HUES48 (cell line): ENCODE data around the gene GPR37.

Source experiments
- H3K27ac ChIP-seq: one replicate; pipeline ENCODE4 v1.7.0; 2013; ENCODE audit warnings: low read depth, low read length, inconsistent platforms
- H3K27me3 ChIP-seq: 2 replicates; pipeline ENCODE4 v1.6.1; 2013; ENCODE audit warnings: mild to moderate bottlenecking, low read length; ENCODE audit not compliant: control insufficient read depth, insufficient read depth
- H3K36me3 ChIP-seq: 2 replicates; pipeline ENCODE4 v1.6.1; 2013; ENCODE audit warnings: low read length; ENCODE audit not compliant: control insufficient read depth, insufficient read depth
- H3K4me1 ChIP-seq: 2 replicates; pipeline ENCODE4 v1.6.1; 2013; ENCODE audit warnings: mild to moderate bottlenecking, low read length; ENCODE audit not compliant: control insufficient read depth, insufficient read depth
- H3K4me3 ChIP-seq: 2 replicates; pipeline ENCODE4 v1.5.1; 2013; ENCODE audit warnings: mild to moderate bottlenecking, low read depth, low read length
- H3K9ac ChIP-seq: 2 replicates; pipeline ENCODE4 v1.6.1; 2013; ENCODE audit warnings: mild to moderate bottlenecking, low read depth, low read length, moderate library complexity
- H3K9me3 ChIP-seq: 2 replicates; pipeline ENCODE4 v1.6.1; 2013; ENCODE audit warnings: low read length; ENCODE audit not compliant: control insufficient read depth, insufficient read depth

GPR37 gene

DNA sequence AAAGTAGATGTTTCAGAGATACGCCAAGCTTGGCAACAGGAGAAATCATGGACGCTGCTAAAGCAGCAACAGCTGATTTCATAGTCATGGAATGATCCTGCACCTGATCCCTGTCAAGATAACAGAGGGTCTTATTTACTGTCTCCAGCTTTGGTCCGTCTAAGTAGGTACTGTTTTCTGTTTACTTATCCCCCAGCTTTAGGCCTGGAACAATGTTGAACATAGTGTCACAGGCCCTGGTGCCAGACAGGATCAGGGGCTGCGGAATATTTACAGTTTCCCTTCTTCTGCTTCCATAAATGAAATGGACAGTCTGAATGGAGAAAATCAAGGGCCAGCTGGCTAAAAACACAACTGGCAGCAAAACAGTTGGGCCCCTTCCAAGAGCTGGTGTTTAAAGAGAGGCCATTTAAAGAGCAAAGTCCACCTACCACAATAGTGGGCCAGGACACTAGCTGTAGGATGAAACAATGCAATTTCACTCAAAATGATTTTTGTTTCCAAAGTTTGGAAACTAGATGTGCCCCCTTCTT is 2.9 kb downstream of the GPR37 start:
- no peaks in the 10 kb centered on the region for H3K9me3 ChIP-seq
- H3K27me3 ChIP-seq, result peaks cover 31% of the 10 kb centered on the region
- no peaks in the 10 kb centered on the region for H3K36me3 ChIP-seq
- H3K9ac ChIP-seq, result no peak overlapping the region
- H3K4me3 ChIP-seq, result peak overlapping the region; percentile 97; the same call in 1 of the 2 replicates
- H3K4me1 ChIP-seq, result peaks cover 8% of the 10 kb centered on the region; the same call in 1 of the 2 replicates
- peak overlapping the region; percentile 9 for H3K27ac ChIP-seq

DNA sequence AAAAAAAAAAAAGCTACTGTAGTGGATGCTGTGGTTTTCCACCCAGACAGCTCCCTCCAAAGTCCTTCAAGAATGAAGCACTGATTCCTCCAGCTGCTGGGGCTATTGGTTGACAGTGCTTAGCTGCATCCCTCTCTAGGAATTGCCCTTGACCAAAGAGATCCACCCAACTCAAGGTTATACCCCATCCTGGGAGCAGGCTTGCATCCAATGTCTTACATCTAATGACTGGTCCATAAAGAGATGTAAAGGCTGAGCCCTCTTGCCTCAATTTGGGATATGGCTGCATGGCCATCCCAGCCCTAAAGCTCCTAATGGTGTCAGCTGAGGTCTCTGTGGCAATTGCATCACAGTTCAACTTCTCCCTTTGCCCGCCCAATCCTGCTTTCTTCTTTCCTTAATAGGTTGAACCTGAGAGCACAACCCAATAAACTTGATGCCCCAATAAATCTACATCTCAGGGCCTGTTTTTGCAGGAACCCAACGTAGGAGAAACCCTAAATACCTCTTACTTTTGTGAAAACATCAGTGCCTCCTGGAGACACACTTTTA is 4.4 kb downstream of the GPR37 start:
- Histone ChIP-seq H3K4me3 (no peak overlapping the region), H3K9ac (no peak overlapping the region), H3K9me3 (no peaks in the 10 kb centered on the region), H3K4me1 (peaks cover 8% of the 10 kb centered on the region; the same call in 1 of the 2 replicates), H3K27ac (no peak overlapping the region), H3K27me3 (peaks cover 31% of the 10 kb centered on the region), H3K36me3 (no peaks in the 10 kb centered on the region)

DNA sequence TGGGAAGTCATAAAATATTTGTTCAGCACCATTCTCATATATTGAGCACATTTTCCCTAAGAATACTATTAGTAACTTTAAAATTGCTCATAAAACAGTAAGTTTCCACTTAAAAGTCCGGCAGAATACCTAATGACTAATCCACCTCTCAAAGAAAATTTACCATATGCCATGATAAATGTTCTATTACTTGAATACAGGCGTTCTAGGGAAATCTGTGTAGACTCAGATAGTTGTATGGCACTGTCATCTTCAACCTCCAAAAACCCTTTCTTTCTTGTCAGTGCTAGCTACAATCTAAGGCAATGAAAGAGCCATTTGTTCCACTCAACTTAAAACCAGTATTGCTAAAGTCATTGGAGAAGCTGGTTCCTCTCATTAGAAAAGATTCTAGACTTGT is 7.3 kb downstream of the GPR37 start:
- Histone ChIP-seq H3K4me3 (no peak overlapping the region), H3K9me3 (no peaks in the 10 kb centered on the region), H3K27me3 (peaks cover 9% of the 10 kb centered on the region), H3K27ac (no peak overlapping the region), H3K9ac (no peak overlapping the region), H3K4me1 (peaks cover 9% of the 10 kb centered on the region; the same call in 1 of the 2 replicates), H3K36me3 (no peaks in the 10 kb centered on the region)

DNA sequence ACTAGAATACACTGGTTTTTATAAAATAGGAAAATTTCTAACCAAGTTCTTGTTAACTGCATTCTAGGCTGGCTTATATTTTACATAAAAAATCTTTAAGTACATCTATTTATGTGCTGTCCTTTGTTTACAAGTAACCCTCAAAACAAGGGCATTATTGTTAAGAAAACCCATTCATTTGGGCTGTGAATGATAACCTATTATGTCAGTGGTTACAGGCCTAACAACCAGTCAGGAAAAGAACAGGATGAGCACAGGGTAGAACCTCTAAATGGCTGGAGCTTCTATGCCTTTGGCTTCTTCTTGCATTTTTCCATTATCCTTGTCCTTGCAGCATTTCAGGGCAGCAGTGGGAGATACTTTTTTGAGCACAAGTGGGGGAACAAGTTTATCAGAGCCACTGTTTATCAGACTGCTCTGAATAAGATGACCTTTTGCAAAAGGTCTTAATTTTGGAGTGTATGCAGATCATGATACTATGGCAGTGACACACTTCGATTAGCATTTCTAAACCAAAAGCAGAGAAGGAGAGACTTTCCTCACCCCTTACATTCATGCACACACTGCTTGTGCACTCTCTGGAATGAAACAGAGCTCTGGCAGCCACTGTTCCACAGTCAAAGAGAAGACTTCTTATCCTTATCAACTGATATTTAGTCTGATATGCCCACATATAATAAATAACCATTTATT is 10.9 kb downstream of the GPR37 start:
- Histone ChIP-seq H3K4me3 (no peak overlapping the region), H3K27me3 (no peaks in the 10 kb centered on the region), H3K4me1 (peaks cover 13% of the 10 kb centered on the region; the same call in 1 of the 2 replicates), H3K36me3 (no peaks in the 10 kb centered on the region), H3K9me3 (no peaks in the 10 kb centered on the region), H3K27ac (no peak overlapping the region), H3K9ac (no peak overlapping the region)

DNA sequence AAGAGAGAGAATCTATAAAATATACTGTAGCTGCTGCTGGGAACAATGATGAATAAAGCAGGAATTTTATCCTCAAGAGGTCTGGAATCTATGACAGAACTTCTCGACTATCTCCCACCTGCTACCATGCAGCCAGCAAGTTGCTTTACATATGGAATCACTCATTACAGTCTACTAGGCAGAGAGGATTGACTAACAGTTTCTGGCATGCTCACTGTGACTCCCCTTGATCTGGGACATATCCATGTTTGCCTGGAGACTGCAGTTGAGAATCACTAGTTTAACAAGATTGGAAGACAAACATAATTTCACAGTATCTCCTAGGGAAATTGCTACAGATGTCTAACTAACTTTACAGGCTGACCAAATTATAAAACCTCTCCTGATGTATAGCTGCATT is 13.3 kb downstream of the GPR37 start:
- H3K27me3 ChIP-seq, result no peaks in the 10 kb centered on the region
- H3K4me1 ChIP-seq, result peaks cover 25% of the 10 kb centered on the region; the same call in 1 of the 2 replicates
- no peaks in the 10 kb centered on the region for H3K9me3 ChIP-seq
- H3K36me3 ChIP-seq, result no peaks in the 10 kb centered on the region
- H3K27ac ChIP-seq, result no peak overlapping the region
- H3K4me3 ChIP-seq, result no peak overlapping the region
- H3K9ac ChIP-seq, result no peak overlapping the region

DNA sequence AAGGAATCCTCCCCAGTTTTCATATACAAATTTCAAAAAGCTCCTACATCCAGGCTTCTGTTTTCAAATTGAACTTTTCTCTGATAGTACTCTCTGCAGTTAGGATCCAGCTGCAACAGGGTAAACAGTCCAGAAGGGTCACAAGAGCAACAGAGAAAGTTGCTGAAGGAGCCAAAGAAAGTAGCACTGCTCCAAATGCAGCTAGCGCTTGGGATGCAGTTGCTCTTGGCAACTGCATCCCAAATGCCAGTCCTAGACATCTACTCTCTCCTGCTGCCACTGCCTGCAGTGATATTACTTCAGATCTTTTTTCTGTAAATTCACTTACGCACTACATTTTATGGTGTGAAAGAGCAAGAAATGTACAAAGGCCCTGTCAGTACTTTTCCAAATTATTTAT is 14.6 kb downstream of the GPR37 start:
- H3K9ac ChIP-seq, result no peak overlapping the region
- H3K9me3 ChIP-seq, result no peaks in the 10 kb centered on the region
- H3K36me3 ChIP-seq, result no peaks in the 10 kb centered on the region
- H3K27me3 ChIP-seq, result no peaks in the 10 kb centered on the region
- peaks cover 25% of the 10 kb centered on the region; the same call in 1 of the 2 replicates for H3K4me1 ChIP-seq
- H3K27ac ChIP-seq, result no peak overlapping the region
- no peak overlapping the region for H3K4me3 ChIP-seq

DNA sequence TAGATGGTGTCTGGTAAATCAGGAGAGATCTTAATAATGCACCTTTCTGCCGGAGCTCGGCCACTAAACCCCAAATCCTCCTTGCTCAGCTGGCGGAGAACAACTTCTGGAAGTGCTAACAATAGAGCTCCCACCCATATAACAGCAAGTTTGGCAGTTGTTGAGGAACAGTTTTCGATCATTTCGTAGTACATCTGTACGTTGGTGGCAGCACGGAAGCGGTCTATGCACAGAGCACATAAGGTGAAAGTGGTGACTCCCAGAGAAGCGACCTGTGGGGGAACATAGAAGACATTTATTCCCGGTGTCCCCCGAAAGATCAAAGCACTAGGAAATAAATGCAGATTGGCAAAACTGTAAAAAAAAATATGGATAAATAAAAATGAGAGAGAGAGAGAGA is 18.5 kb downstream of the GPR37 start:
- Histone ChIP-seq H3K36me3 (no peaks in the 10 kb centered on the region), H3K27ac (no peak overlapping the region), H3K4me1 (peaks cover 13% of the 10 kb centered on the region; the same call in 1 of the 2 replicates), H3K9me3 (no peaks in the 10 kb centered on the region), H3K27me3 (no peaks in the 10 kb centered on the region), H3K9ac (no peak overlapping the region), H3K4me3 (no peak overlapping the region)

DNA sequence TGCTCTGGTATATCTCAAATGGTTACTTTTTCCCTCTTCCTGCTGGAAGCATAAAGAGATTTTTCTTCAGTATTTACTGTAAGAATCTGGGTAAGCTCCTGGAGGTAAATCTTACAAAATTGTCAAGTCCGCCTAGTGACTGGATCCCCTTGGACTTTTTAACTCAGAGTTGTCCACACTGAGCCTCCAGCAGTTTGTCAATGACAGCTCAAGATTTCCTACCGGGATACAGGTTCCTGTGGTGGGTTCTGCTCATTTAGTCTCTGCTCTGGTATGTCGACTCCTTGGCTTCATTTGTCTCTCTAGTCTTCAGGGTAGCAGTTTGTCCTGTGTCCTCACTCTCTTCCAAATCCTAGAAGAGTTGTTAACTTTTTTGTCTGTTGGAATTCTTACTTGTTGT is 27.0 kb downstream of the GPR37 start:
- H3K9me3 ChIP-seq, result no peaks in the 10 kb centered on the region
- no peak overlapping the region for H3K9ac ChIP-seq
- H3K27me3 ChIP-seq, result no peaks in the 10 kb centered on the region
- no peak overlapping the region for H3K27ac ChIP-seq
- H3K4me1 ChIP-seq, result no peaks in the 10 kb centered on the region
- no peak overlapping the region for H3K4me3 ChIP-seq
- H3K36me3 ChIP-seq, result no peaks in the 10 kb centered on the region

DNA sequence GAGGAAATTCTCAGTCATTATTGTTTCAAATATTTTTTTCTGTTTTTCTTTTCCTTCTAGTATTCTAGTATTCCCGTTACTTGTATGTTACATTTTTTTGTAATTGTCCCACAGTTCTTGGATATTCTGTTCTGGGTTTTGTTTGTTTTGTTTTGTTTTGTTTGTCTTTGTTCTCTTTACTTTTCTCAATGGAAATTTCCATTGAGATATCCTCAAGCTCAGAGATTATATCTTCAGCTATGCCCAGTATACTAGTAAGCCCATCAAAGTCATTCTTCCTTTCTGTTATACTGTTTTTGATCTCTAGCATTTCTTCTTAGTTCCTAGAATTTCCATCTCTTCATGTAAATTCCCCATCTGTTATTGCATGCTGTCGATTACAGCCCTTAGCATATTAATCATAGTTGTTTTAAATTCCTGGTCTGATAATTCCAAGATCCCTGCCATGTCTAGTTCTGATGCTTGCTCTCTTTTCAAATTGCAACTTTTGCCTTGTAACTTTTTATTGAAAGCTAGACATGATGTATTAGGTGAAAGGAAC is 27.8 kb downstream of the GPR37 start:
- Histone ChIP-seq H3K36me3 (no peaks in the 10 kb centered on the region), H3K4me1 (no peaks in the 10 kb centered on the region), H3K9me3 (no peaks in the 10 kb centered on the region), H3K9ac (no peak overlapping the region), H3K27me3 (no peaks in the 10 kb centered on the region), H3K4me3 (no peak overlapping the region), H3K27ac (no peak overlapping the region)

DNA sequence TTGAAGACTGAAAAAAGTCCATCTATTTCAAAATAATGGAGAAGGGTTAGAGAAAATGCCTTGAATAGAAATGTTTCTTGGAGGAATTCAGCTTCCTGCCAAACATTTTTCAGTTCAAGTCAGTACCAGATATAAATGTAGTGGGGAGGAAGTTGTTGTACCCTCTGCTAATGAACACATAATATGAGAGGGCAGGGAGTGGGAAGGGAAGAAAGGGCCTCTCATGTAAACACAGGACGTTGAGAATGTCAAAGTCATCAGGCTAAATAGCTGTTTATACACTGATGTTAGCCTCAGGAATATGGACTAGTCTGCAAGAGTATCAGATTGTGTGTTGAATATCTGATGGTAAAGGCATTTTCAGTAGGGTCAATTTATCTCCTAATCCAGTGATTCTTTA is 37.0 kb downstream of the GPR37 start:
- Histone ChIP-seq H3K4me1 (peaks cover 21% of the 10 kb centered on the region), H3K9ac (no peak overlapping the region), H3K27me3 (no peaks in the 10 kb centered on the region), H3K4me3 (no peak overlapping the region), H3K9me3 (no peaks in the 10 kb centered on the region), H3K27ac (no peak overlapping the region), H3K36me3 (no peaks in the 10 kb centered on the region)

DNA sequence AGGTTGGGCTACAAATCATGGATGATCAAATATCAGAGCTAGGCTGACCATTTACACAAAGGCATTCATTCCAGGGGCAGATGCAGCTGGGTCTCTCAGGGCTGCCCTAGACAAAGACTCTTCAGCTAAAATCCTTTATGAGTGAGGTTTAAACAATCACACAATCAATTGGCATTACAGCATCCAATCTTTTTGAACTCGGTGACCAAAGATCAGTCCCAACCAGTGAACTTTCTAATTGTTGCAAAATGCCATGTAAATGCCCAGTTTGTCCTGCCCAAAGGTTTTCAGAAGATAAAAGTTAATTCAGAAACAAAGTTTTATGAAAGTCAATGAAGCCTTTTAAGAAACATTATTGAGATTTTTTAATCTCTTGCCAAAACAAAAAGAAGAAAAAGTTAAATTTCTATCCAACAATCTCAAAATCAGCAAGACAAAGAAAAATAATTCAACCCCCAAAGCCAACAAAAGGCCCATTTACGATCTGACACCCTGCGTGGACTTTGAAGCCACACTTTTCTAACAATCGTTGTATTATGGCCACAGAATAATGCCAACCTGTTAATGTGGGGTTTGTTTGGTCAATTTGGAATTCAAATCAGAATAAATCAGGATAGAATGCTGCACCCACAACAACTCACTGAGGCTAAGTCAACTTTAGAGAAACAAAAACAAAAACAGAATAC is 40.9 kb downstream of the GPR37 start:
- Histone ChIP-seq H3K9ac (no peak overlapping the region), H3K36me3 (no peaks in the 10 kb centered on the region), H3K27ac (no peak overlapping the region), H3K27me3 (no peaks in the 10 kb centered on the region), H3K4me3 (no peak overlapping the region), H3K4me1 (peaks cover 32% of the 10 kb centered on the region), H3K9me3 (no peaks in the 10 kb centered on the region)
